D341Med (cell line): ENCODE results near the gene PHF14.

Experiments used
- DNase-seq: peaks from one replicate; pipeline ENCODE4 v3.0.0; 2012; ENCODE audit warnings: low spot score

Gene PHF14

GRCh38 chr7:11104578-11104977, 130.9 kb downstream of the PHF14 start:
- no peak for DNase-seq

GRCh38 chr7:11109659-11110058, 136.0 kb downstream of the PHF14 start:
- DNase-seq: no peak

GRCh38 chr7:11120068-11120664, 146.5 kb downstream of the PHF14 start:
- DNase-seq: no peak

GRCh38 chr7:11120675-11121220, 147.1 kb downstream of the PHF14 start:
- DNase-seq: no peak

GRCh38 chr7:11124856-11125559, 151.3 kb downstream of the PHF14 start:
- DNase-seq: no peak

- DNase-seq: no peak
These were observed 153.6 kb downstream of the PHF14 start for GRCh38 chr7:11127114-11127785.

- no peak for DNase-seq
These were observed 154.3 kb downstream of the PHF14 start for GRCh38 chr7:11127988-11128387.

- no peak for DNase-seq
These were observed 154.8 kb downstream of the PHF14 start for GRCh38 chr7:11128498-11128897.

- no peak for DNase-seq
These were observed 156.3 kb downstream of the PHF14 start for GRCh38 chr7:11130012-11130411.

- no peak for DNase-seq
These were observed 156.9 kb downstream of the PHF14 start for GRCh38 chr7:11130601-11131000.

GRCh38 chr7:11133436-11133959, 159.8 kb downstream of the PHF14 start:
- DNase-seq: no peak

- DNase-seq: no peak
These were observed 161.9 kb downstream of the PHF14 start for GRCh38 chr7:11135573-11135972.

GRCh38 chr7:11141541-11141940, 167.9 kb downstream of the PHF14 start:
- no peak for DNase-seq

GRCh38 chr7:11153694-11154093, 180.0 kb downstream of the PHF14 start:
- DNase-seq: no peak

GRCh38 chr7:11155883-11156282, 182.2 kb downstream of the PHF14 start:
- DNase-seq: no peak

GRCh38 chr7:11161499-11161898, 187.8 kb downstream of the PHF14 start:
- DNase-seq: no peak

GRCh38 chr7:11163220-11163619, 189.5 kb downstream of the PHF14 start:
- DNase-seq: no peak

GRCh38 chr7:11166051-11166450, 192.4 kb downstream of the PHF14 start:
- DNase-seq: no peak

- no peak for DNase-seq
These were observed 195.0 kb downstream of the PHF14 start for GRCh38 chr7:11168650-11169170.

- no peak for DNase-seq
These were observed 196.5 kb downstream of the PHF14 start for GRCh38 chr7:11170175-11170574.

- DNase-seq: no peak
These were observed 197.3 kb downstream of the PHF14 start for GRCh38 chr7:11170863-11171568.
